Choroid plexus epithelial cell (primary cell): ENCODE results near the gene ACTR2.

Source experiments
- DNase-seq: peaks from one replicate; pipeline ENCODE4 v3.0.0-alpha.2; 2010; ENCODE audit warnings: low read depth
- H3K4me3 ChIP-seq: 2 replicates; pipeline ENCODE4 v1.5.1; 2011; ENCODE audit warnings: low read depth, mild to moderate bottlenecking, control low read depth, low read length, moderate library complexity
- TF ChIP-seq, protein P1 (sequence below): conservative IDR thresholded peaks from 2 replicates; pipeline ENCODE4 v1.5.1; 2011; ENCODE audit warnings: low read depth, mild to moderate bottlenecking, control low read depth, inconsistent platforms, low read length, moderate library complexity

The ACTR2 gene

DNA sequence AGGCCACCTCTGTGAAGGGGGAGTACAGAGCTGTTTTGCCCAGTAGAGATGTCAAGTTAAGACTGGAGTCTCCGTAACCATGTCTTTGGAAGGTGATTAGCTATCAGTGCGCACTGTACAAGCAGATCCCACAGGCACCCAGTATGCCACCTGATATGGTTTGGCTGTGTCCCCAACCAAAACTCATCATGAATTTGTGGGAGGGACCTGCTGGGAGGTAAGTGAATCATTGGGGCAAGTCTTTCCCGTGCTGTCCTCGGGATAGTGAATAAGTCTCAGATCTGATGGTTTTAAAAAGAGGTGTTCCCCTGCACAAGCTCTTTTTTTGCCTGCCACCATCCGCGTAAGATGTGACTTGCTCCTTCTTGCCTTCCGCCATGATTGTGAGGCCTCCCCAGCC, 90.2 kb downstream of the ACTR2 start:
- no peak overlapping the region for H3K4me3 ChIP-seq
- no peak for DNase-seq
- TF ChIP-seq, protein P1, sequence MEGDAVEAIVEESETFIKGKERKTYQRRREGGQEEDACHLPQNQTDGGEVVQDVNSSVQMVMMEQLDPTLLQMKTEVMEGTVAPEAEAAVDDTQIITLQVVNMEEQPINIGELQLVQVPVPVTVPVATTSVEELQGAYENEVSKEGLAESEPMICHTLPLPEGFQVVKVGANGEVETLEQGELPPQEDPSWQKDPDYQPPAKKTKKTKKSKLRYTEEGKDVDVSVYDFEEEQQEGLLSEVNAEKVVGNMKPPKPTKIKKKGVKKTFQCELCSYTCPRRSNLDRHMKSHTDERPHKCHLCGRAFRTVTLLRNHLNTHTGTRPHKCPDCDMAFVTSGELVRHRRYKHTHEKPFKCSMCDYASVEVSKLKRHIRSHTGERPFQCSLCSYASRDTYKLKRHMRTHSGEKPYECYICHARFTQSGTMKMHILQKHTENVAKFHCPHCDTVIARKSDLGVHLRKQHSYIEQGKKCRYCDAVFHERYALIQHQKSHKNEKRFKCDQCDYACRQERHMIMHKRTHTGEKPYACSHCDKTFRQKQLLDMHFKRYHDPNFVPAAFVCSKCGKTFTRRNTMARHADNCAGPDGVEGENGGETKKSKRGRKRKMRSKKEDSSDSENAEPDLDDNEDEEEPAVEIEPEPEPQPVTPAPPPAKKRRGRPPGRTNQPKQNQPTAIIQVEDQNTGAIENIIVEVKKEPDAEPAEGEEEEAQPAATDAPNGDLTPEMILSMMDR: no peak

DNA sequence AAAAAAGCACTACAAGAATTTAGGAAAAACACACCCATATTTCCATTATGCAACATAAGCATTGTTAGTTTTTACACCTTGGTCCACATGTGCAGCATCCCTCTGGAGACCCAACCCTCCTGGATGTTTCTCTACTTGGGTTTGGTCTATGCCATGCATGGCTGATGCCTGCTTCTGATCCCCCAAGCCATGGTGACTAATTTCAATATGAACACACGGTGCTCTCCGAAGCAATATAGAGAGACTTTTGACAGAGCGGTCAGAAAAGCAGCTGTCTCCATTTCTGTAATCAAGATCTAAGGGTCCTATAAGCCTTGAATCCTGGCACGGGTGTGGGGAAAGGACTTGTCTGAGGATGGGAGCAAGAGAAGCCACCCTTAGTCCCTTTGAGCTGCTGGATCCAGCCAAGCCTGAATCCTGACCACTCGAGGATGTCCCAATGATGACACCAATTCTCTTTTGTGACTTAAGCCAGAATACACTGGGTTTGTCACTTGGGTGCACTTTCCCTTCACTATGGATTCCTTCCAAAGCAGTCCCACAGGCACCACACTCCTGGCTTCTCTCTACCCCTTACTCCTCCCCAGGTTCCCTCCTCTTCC, 91.5 kb downstream of the ACTR2 start:
- no peak overlapping the region for H3K4me3 ChIP-seq
- no peak for DNase-seq
- TF ChIP-seq, protein P1: no peak

DNA sequence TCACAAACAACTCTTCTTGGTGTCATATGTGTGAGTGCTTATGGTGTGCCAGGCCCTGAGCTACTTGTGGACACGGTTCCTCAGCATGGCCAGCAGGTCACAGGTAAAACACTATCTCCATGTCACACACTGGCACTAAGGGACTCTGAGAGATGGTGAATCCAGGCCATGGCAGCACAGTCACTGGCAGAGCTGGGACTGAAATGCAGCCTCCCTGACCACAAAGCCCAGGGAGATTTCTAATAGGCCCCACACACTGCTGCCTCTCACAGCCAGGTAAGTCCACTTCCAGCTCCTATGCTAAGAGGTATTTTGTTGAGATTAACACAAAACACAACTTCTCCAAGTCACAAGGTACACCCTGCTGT, 92.0 kb downstream of the ACTR2 start:
- TF ChIP-seq, protein P1: no peak
- no peak for DNase-seq
- H3K4me3 ChIP-seq: no peak overlapping the region

DNA sequence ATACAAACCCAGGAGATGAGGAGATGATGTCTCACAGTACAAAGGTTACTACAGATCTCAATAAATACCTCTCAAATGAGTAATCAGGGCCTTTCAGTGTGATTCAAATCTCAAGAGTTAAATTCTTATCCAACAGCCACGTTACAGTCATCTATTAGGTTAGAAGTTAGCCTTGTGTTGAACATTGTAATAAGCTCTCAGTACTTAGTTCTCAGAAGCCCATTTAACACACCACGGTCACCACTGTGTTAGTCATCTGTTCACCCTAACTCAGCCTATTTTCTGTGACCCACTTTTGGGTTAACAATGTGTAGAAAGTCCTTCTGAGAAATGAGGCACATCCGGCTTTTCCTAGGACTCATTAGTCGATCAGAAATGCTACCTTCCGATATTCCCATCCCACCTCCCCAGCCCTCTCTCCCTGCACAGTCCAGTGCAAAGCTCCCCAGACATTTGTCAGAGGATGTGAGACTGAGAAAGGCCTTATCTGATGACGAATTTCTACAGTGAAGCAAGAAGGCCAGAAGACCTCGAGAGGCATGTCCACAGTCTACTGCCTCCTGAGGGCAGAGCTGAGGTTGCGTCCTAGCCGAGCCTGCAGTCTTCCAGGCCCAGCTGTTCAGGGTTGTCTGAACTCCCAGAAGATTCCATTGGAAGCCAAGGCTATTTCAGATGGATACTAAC, 92.6 kb downstream of the ACTR2 start:
- no peak overlapping the region for H3K4me3 ChIP-seq
- TF ChIP-seq, protein P1: peak; percentile 78
- peak; percentile 94 for DNase-seq
